ENCODE measurements around the gene RNF180.
"Not testable (repeated sequence)": the region's sequence is repeated elsewhere in the genome, so short reads cannot be mapped to it uniquely, and the experiment has no call there.

Gene RNF180

GRCh38 chr5:64286381-64286780 lies 120.7 kb downstream of the RNF180 start:
- DNase-seq: no peak

GRCh38 chr5:64288496-64288895 lies 122.9 kb downstream of the RNF180 start:
- DNase-seq: not testable (repeated sequence)

DNA sequence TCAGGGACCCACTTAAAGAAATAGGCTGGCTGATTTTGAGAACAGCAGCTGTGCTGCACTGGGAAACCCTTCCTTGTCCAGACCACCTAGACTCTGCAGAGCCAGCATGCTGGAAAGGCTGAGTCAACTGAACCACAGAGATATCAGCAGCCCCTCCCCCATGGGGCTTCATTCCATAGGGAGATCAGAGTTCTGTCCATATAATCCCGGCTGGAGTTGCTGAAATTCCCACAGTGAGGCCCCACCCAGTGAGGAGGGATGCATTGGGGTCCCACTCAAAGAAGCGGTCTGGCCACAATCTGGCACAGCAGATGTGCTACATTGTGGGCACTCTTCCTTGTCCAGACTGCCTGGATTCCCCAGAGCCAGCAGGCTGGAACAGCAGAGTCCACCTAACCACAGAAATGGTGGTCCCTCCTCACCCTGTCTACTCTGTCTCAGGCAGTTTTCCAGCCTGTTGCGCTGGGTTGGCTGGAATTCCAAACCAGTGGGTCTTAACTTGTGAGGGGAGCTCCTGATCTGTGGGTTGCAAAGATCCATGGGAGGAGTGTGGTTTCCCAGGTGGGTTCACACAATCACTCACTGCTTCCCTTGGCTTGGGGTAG lies 127.1 kb downstream of the RNF180 start:
- no peak for DNase-seq

DNA sequence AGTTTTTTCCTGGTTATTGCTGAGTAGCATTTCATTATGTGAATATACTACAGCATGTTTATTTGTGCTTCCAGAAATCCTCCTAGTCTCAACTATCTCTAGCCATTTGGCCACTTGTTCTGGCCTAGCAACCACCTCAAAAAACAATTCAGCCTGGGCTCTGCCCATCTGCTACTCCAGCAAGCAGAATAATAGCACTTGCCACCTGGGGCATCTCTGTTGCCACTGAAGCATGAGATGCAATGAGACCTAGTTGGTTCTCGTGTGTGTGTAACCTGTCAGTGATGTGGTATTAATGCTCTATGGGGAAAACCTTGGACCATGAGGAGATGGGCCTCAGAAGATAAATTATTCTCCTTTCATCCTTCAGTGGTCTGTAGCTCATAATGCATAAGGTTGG lies 129.5 kb downstream of the RNF180 start:
- no peak for DNase-seq

DNA sequence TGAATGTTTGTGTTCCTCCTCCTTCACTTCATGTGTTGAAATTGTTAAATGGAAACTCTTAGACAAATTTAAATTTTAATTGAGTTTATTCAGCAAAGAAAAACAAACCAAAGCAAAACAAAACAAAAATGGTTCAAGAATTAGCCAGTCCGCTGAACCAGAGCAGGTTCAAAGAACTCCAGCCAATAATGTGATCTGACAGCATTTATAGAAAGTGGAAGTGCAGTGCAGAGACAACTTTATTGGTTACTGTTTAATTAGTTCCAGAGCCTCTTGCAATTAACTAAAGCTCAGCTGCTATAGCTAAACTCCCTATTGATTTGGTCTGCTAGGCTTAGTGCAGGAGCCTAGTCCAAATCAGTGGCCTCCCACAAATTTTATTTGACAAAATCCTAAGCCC lies 132.9 kb downstream of the RNF180 start:
- DNase-seq: no peak

DNA sequence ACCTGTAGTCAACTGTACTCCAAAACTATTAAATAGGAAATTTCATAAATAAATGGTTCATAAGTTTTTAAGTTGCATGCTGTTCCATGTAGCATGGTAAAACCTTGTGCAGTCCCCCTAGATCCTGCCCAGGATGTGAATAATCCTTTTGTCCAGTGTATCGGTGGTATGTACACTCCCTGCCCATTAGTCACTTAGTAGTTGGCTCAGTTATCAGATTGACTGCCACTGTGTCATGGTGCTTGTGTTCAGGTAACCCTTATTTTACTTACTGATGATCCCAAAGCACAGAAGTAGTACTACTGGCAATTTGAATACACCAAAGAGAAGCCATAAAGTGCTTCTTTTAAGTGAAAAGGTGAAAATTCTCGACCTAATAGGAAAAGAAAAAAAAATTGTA lies 134.2 kb downstream of the RNF180 start:
- DNase-seq: no peak

DNA sequence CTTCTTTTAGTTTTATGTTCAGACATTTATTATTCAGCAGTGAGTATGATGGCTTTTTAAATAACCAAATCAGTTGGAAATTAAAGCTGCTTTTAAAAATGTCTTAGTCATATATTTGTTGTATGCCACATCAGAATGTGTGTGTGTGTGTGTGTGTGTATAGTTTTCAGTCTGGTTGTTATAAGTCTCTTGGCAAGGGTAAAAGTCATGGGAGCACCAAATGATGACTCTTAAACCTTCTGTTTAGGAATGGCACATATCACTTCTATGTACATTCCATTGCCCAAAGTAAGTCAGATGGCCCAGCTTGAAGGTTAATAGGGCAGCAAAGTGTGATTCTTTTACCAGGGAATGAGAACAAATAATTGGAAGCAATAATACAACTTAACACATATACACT lies 135.9 kb downstream of the RNF180 start:
- no peak for DNase-seq

DNA sequence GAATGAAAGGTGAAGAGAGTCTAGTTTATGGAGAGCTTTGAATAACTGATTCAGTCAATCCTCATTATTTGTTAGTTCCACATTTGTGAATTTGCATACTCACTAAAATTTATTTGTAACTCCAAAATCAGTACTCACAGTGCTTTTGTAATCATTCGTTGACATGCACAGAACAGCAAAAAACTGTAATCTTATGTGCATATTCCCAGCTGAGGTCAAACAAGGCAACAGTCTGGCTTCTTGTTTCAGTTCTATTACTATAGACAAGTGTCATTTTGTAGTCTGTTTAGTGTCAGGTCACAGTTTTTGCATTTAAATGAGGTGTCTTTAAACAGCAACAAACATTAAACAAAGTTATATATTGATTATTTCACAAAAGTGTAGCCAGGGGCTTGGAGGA lies 142.5 kb downstream of the RNF180 start:
- DNase-seq: no peak

DNA sequence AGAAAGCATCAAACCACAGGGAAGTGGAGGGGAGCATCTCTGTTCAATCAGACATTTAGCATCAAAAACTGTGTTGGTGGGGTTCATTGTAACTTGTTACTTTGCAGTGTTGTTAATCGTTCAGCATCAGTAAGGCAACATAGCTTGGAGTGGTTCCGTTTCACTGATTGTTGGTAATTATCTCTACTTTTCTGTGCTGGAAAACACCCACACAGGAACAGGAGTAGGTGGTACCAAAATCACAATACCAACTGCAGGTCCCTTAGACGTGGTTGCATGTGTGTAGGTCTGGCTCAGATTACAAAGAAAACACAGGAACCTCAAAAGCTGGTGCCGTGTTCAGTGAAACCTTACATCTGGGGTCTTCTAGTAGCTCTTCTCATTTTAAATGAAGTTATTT lies 146.8 kb downstream of the RNF180 start:
- DNase-seq: no peak

DNA sequence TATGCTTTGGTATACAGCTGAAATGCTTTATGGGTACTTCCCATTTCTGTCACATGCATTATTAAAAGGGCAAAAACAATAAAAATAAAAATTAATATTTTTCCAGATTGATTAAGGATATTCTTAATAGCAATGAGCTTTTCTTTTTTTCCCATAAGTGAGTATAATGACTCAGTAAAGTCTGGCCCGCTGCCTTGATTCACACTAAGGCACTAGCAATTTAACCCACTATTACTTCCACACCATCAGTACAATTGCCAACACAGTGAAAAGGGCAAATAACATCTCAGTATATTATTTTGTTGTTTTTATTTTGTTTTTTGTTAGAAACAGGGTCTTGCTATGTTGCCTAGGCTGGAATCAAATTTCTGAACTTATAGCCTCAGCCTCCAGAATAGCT lies 150.1 kb downstream of the RNF180 start:
- no peak for DNase-seq

DNA sequence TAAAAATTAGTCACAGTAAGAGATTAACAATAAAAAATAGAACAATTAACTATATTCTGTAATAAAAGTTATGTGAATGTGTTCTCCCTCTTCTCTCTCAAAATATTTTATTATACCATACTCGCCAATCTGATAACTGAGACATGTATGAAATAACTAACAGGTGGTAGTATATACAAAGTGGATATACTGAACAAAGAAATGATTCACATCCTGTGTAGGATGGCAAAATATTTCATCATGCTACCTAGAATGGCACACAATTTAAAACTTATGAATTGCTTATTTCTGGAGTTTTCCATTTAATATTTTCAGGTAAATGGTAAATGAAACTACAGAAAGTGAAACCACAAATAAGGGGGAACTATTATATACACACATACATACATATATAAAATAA lies 152.5 kb downstream of the RNF180 start:
- peak; percentile 16 for DNase-seq

DNA sequence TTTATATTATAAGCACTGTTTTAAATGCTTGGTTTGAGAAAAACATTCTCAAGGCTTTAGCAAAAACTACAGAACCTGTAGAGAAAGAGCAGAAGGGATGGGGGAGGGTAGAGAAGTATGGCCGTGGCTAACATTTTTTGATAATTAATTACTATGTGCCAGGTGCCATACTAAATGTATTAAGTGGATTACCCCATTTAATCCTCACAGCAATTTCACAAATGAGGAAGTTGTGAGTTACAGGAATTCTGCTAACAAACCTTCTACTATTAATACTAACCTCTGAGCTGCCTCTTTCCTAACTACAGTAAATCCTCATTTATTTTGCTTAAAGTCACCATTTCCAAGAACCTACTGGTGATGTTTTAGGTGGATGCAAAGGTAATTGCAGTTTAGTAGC lies 157.9 kb downstream of the RNF180 start:
- DNase-seq: no peak

GRCh38 chr5:64330728-64331231 lies 165.1 kb downstream of the RNF180 start:
- DNase-seq: no peak

- DNase-seq: no peak
These were observed 166.1 kb downstream of the RNF180 start for GRCh38 chr5:64331597-64332277.

GRCh38 chr5:64333886-64334285 lies 168.2 kb downstream of the RNF180 start:
- DNase-seq: no peak

- DNase-seq: no peak
These were observed 174.1 kb downstream of the RNF180 start for GRCh38 chr5:64339769-64340168.

DNA sequence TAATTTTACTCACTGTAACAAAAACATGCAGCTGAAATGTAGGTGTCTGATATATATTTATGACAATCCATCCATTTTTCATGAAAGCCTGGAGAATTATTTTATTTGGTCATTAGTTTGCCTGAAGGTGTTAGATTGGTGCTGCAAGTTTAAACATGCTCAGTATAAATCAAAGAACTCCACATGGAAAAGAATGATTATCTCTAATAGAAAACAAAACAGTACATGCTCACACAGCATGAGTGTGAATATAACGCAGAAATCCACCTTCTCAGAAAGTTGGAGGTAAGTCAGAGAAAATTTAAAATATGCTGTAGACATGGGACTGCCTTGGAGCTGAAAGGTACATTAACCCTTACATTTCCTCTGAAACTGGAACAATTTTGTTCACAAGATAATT lies 174.7 kb downstream of the RNF180 start:
- no peak for DNase-seq

DNA sequence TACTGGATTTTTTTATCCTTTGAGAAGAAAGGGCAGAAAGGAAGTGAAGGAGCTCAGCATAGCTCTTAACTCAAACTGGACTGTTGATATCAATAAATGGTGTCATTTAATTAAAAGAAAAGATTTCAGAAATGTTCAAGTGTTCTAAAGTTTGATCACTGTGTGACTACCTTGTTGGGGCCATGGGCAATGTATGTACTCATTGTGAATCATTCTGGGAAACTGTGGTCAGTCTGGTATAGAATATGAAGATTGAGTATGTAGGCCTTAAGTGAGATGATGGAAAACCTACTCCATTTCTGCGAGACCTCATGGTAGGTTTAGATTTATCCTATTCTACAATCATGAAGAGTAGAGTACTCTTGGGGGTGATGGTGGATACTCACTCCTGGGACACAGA lies 175.7 kb downstream of the RNF180 start:
- no peak for DNase-seq

DNA sequence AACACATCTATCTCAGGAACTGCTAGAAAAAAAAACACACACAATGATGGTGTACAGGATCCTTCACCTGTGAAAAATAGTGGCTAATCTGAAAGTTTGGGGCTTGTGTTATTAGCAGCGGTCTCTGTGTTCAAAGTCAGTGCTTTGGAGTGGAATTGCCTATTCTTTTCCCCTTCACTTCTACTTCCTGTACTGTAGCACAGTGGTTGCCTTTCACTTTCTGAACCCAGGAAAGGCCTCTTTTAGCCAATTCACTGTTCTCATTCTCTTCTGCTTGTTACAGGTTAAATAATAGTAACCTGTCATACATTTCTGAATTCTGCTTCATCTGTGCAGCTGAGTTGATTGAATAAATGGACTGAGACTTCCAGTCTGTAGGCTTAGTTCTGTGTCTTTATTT lies 178.9 kb downstream of the RNF180 start:
- DNase-seq: no peak

DNA sequence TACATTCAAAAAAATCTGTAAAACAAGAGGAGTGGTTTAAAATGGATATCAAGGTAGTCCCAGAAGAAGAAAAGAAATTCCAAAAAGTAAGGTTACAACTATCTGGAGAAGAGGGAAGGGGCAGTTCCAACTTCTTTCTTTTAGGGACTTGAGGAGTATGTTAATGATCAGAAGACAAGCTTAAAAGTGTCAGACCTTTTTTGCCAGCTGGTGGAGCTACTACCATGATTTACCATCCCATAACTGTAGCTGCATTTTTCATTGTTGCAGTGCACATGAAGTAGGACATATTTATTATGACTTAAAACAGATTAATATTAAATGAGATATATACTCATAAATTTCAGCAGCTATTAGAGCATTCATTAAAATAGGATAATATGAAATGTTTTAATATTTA lies 181.7 kb downstream of the RNF180 start:
- DNase-seq: peak; percentile 29

DNA sequence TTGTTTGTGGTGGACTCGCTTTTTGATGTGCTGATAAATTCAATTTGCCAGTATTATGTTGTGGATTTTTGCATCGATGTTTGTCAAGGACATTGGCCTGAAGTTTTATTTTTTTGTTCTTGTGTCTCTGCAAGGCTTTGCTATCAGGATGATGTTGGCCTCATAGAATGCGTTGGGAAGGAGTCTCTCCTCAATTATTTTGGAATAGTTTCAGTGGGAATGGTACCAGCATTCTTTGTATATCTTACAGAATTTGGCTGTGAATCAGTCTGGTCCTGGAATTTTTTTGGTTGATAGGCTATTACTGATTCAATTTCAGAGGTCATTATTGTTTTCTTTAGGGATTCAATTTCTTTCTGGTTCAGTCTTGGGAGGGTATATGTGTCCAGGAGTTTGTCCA lies 198.8 kb downstream of the RNF180 start:
- DNase-seq: no peak

DNA sequence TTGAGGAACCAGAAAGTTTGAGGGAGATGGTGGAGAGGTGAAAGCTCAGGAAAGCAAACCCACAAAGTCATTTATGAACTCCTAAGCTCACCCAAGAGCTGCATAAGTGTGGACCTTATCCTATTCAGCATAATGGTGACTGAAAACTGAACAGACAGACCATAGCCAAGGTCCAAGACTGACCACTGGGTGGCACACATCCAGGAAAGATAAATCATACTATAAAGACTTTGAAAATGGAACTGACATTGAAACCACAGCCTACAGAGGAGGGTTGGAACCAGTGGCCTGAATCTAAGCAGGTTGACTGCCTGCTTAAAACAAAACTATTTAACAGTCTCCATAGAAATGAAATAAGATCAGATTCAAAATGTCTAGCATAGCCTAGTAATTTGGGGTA lies 219.1 kb downstream of the RNF180 start:
- DNase-seq: peak; percentile 89

DNA sequence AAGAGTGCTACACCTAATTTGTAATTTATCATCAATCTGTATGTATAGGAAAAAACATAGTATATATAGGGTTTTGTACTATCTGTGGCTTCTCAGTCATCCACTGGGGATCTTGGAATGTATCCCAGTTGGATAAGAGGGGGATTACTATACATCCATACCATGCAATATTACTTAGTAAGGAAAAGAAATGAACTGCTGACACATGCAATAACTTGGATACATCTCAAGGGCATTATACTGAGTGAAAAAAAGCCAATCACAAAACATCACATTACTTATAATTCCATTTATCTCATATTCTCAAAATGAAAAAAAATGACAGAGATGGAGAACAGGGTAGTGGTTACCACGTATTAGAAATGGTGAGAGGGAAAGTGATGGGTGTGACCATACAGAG lies 231.9 kb downstream of the RNF180 start:
- no peak for DNase-seq

DNA sequence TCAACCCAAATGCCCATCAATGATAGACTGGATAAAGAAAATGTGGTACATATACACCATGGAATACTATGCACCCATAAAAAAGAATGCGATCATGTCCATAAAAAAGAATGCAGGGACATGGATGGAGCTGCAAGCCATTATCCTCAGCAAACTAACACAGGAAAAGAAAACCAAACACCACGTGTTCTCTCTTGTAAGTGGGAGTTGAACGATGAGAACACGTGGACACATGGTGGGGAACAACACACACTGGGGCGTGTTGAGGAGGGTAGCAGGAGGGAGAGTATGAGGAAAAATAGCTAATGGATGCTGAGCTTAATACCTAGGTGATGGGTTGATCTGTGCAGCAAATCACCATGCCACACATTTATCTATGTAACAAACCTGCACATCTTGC lies 233.1 kb downstream of the RNF180 start:
- not testable (repeated sequence) for DNase-seq

Data from OCI-M1 (cell line).